ENCODE results near the gene CFAP65. TPM values are rescaled to one million over a fixed set of nuclear protein-coding genes. Genes with fewer than 3 reads are reported as not detected.

The CFAP65 gene
- total and polyA plus RNA-seq, 2 of the 13 experiments (the other 11 are each of a cell fraction or from before 2014, with no cell fraction given): 0.05 TPM; not detected in 1

DNA sequence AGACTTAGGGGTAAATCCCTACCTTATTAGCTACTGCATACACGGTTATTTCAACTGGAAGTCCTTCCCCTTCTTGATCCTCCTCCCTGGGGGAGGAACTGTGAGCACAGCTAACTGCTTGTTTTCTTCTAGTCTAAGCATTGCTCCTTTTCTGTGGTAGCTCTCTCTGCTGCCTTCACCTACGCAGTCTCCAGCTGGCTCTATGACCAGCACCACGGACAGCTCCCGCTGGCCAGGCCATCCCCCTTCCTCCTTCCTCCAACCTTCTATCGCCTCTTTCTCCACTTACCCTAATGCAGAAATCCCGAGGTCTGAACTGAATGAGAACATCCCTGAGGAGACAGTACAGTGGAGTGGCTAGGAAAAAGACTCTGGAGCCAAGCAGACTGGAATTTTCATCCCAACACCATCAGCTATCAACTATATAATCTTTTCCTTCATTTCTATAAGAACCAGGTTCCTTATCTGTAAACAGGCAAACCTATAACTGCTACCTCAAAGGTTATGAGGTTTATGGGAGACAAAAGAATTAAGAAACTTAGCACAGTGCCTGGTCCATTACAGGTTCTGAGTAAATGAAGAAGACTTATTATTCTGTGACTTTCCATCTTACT is 4.7 kb upstream of the CFAP65 start (continued):
- peak; percentile 76; the same call in 1 of the 2 replicates for TF ChIP-seq NFKBIZ (CRISPR knock-in tag; IDR thresholded peaks at IDR 0.05)
- TF ChIP-seq MIER2 (CRISPR knock-in tag; IDR thresholded peaks at IDR 0.05): peak; percentile 99
- no peak for TF ChIP-seq ZNF260 (CRISPR knock-in tag; IDR thresholded peaks at IDR 0.05; ENCODE audit: borderline replicate concordance, low read depth)
- TF ChIP-seq SKI (IDR thresholded peaks at IDR 0.05; ENCODE audit: partially characterized antibody): no peak
- TF ChIP-seq GATAD2A (CRISPR knock-in tag; IDR thresholded peaks at IDR 0.05): no peak
- no peak for TF ChIP-seq NCOA1 (CRISPR knock-in tag; IDR thresholded peaks at IDR 0.05)
- TF ChIP-seq EED (CRISPR knock-in tag; IDR thresholded peaks at IDR 0.05): no peak
- no peak; the same call in 1 of the 2 replicates for TF ChIP-seq ZKSCAN5 (CRISPR knock-in tag; IDR thresholded peaks at IDR 0.05)
- no peak for TF ChIP-seq KDM4B (CRISPR knock-in tag; IDR thresholded peaks at IDR 0.05)
- peak; percentile 58; the same call in 1 of the 2 replicates for TF ChIP-seq FOXK1 (CRISPR knock-in tag; IDR thresholded peaks at IDR 0.05; ENCODE audit: borderline replicate concordance, low read depth)
- no peak for TF ChIP-seq ZBTB34 (CRISPR knock-in tag; IDR thresholded peaks at IDR 0.05)
- TF ChIP-seq ZNF549 (CRISPR knock-in tag; IDR thresholded peaks at IDR 0.05): no peak
- TF ChIP-seq, protein P1, sequence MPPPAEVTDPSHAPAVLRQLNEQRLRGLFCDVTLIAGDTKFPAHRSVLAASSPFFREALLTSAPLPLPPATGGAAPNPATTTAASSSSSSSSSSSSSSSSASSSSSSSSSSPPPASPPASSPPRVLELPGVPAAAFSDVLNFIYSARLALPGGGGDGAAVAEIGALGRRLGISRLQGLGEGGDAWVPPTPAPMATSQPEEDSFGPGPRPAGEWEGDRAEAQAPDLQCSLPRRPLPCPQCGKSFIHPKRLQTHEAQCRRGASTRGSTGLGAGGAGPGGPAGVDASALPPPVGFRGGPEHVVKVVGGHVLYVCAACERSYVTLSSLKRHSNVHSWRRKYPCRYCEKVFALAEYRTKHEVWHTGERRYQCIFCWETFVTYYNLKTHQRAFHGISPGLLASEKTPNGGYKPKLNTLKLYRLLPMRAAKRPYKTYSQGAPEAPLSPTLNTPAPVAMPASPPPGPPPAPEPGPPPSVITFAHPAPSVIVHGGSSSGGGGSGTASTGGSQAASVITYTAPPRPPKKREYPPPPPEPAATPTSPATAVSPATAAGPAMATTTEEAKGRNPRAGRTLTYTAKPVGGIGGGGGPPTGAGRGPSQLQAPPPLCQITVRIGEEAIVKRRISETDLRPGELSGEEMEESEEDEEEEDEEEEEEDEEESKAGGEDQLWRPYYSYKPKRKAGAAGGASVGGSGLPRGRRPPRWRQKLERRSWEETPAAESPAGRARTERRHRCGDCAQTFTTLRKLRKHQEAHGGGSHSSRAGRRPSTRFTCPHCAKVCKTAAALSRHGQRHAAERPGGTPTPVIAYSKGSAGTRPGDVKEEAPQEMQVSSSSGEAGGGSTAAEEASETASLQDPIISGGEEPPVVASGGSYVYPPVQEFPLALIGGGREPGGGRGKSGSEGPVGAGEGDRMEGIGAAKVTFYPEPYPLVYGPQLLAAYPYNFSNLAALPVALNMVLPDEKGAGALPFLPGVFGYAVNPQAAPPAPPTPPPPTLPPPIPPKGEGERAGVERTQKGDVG (CRISPR knock-in tag; IDR thresholded peaks at IDR 0.05; ENCODE audit: borderline replicate concordance): no peak
- TF ChIP-seq THAP11 (CRISPR knock-in tag; IDR thresholded peaks at IDR 0.05): peak; percentile 50; the same call in 1 of the 2 replicates
- no peak for TF ChIP-seq GABPA (IDR thresholded peaks at IDR 0.05; ENCODE audit: low read depth, low read length)
- TF ChIP-seq GABPA (CRISPR knock-in tag; IDR thresholded peaks at IDR 0.05; ENCODE audit: low read depth): no peak
- TF ChIP-seq, protein P2, sequence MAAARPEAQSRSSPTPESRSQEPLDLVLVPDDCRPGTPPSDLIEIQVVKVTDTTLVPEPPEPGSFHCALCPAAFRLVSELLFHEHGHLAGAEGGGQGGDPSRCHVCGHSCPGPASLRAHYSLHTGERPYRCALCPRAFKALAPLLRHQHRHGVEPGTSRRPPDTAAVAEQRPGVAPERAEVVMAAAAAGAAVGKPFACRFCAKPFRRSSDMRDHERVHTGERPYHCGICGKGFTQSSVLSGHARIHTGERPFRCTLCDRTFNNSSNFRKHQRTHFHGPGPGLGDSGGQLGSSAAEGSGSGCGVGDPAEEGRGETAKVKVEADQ (CRISPR knock-in tag; IDR thresholded peaks at IDR 0.05; ENCODE audit: borderline replicate concordance): no peak
- no peak for TF ChIP-seq REPIN1 (CRISPR knock-in tag; IDR thresholded peaks at IDR 0.05; ENCODE audit: borderline replicate concordance, low read depth)
- TF ChIP-seq ZNF570 (CRISPR knock-in tag; IDR thresholded peaks at IDR 0.05; ENCODE audit: borderline replicate concordance): no peak
- no peak for TF ChIP-seq ESRRA (CRISPR knock-in tag; IDR thresholded peaks at IDR 0.05; ENCODE audit: low read depth)
- TF ChIP-seq, protein P3, sequence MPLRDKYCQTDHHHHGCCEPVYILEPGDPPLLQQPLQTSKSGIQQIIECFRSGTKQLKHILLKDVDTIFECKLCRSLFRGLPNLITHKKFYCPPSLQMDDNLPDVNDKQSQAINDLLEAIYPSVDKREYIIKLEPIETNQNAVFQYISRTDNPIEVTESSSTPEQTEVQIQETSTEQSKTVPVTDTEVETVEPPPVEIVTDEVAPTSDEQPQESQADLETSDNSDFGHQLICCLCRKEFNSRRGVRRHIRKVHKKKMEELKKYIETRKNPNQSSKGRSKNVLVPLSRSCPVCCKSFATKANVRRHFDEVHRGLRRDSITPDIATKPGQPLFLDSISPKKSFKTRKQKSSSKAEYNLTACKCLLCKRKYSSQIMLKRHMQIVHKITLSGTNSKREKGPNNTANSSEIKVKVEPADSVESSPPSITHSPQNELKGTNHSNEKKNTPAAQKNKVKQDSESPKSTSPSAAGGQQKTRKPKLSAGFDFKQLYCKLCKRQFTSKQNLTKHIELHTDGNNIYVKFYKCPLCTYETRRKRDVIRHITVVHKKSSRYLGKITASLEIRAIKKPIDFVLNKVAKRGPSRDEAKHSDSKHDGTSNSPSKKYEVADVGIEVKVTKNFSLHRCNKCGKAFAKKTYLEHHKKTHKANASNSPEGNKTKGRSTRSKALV (CRISPR knock-in tag; IDR thresholded peaks at IDR 0.05): no peak

Measured in HepG2 (cell line).